GM18505 (cell line): ENCODE data around the gene ITPK1.
"Not testable (repeated sequence)": the region's sequence is repeated elsewhere in the genome, so short reads cannot be mapped to it uniquely, and the experiment has no call there.

Source experiments
- ATAC-seq: cut with Tn5 transposase; IDR thresholded peaks from one replicate; pipeline ENCODE4 v1.9.1; 2021; ENCODE audit not compliant: unreplicated experiment
- POLR2A ChIP-seq: IDR thresholded peaks from 4 replicates; pipeline ENCODE4 v1.6.1; 2011; ENCODE audit warnings: borderline replicate concordance; ENCODE audit not compliant: insufficient read depth, insufficient read length; ENCODE audit errors: extremely low read depth

The ITPK1 gene

DNA sequence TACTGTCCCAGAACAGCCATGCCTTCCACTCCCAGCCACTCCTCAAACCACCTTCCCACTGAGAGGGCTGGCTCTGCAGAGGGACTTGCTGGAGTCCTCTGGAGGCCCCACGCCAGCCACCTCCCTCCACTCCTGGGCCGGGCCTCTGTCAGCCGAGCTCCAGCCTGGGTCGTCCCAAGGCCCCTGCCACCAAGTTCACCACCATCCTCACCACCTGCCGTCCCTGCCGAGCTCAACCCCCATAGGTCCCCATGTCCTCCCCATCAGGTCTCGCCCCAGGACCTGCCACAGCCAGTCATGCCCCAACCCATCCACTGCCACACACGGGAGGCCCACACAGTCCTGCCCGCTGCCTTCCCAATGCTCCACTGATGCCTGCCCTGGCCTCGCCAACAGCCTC, 39.0 kb downstream of the ITPK1 start:
- ATAC-seq, result no peak
- TF ChIP-seq POLR2A, result no peak

DNA sequence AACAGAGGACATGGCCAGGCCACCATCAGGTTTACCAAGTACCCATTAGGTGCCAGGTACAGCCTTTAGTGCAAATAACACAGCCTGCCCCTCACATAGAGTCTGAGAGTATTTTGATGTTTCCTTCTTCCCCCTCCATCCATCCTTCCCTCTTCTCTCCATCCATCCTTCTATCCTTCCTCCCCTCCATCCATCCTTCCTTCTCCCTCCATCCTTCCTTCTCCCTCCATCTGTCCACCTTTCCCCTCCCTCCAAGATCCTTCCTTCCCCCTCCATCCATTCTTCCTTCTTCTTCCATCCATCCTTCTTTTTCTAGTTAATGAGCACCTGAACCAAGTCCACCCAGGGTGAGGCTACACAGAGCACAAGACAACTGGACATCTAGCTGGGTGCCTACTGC, 39.8 kb downstream of the ITPK1 start:
- no peak for ATAC-seq
- no peak for TF ChIP-seq POLR2A

DNA sequence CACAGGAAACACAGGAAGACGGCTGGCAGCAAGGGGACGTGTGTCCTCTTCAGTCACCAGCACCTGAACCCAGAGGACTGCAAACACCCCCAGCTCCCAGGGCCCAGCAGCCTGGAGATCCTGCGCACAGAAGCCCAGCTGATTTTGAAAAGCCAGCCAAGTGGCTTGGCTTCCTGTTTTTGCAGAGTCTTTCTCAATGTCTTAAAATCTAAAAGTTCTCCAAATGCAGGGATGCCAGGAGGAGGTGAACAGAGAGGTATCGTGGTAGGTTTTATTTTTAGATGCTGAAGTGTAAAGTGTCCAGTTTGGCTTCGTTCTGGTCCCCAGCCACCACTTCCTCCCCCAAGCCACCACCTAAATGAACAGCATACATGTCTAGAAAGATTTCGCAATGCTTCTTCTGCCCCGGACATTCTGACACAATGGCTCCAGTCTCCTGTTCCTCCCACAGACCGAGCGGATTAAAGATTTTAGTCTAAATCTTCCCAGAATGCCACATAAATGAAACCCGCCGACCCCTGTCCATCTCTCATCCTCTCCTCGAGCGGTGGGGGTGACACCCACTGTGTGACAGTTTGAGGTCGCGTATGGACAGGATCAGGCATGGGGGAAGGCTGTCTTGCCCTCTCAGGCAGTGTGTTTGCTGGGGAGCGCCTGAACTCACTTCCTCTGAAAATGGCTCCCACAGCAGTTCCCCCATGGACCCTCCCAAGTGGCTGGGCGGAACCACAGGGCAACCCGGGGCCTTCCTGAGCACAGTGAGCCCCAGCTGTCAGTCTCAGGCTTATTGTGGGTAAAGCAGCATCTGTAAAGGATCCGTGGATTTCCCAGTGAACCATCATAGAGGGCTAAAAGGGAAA, 41.6 kb downstream of the ITPK1 start:
- no peak for TF ChIP-seq POLR2A
- ATAC-seq, result no peak

DNA sequence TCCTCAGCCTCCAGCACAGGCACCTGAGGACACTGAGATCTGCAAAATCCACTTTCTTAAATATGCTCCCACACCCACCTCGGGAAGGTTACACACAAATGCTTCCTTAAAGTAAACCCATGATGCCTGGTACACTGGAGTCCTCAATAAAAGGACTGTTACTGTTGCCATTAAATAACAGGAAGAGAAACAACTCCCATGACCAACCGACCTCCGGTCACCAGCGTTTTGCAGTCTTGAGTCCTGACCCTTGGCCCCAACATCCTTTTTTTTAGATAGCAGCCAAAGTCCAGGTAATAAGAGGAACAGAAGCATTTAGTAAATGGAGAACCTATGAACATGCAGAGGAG, 42.4 kb downstream of the ITPK1 start:
- ATAC-seq, result no peak
- TF ChIP-seq POLR2A, result no peak

DNA sequence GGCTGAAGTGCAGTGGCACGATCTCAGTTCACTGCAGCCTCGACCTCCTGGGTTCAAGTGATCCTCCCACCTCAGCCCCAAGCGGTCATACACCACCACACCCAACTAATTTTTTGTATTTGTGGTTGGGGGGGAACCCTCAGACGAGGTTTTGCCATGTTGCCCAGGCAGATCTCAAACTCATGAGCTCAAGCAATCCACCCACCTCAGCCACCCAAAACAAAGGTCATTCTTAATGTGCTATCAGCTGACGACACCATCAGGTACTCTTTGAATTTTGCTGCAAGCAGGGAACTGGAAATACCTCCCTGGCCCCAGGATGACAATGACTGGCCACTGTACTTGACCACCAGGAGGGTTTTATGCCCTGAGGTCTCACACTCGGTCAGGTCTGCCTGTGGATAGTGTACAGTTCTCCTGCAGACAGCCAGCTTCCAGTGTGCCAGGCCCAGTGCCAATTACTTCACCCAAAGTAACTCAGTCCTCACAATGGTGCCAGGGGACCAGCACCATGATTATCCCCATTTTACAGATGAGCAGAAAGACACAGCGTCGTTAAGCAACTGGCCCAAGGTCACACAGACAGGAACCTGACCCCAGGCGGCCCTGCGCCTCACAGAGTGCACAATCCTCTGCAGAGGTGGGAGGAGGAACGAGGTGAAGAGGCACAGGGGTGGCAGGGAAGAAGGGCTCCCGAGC, 42.9 kb downstream of the ITPK1 start:
- TF ChIP-seq POLR2A, result no peak
- no peak for ATAC-seq

DNA sequence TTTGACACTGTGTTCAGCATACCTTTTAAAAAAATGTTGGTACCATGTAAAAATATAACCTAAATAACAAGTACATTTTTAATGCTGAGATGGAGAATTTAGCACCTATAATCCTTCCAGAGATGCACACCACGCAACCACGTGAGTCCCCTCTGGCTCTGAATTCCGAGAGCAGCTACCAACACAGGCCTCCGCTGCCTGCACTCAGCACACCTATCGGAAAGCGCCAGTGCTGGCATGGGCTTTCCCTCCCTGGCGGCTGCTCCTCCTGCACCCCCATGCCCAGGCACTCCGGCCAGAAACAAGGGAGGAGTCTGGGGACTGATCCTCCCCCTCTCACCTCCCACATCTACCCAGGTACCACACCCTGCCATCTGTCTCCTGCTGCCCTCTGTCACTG, 47.0 kb downstream of the ITPK1 start:
- no peak for TF ChIP-seq POLR2A
- ATAC-seq, result no peak

DNA sequence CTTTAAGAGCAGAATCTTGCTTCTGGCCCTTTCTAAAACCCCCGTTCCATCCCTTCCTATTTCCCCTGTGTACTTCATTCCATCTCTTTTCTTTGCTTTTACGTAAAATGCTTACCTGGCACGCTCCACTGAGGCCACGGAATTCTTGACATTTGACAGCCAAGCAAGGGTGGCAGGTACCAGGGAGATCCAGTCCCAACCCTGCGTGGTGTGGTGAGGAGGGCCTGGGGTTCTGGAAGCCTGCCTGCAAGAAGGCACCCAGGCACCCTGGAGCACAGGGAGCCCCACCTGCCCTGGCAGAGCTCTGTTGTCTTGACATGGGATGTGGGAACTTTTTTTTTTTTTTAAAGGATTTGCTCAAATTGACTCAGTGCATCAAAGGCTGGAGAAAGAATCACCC, 48.6 kb downstream of the ITPK1 start:
- no peak for TF ChIP-seq POLR2A

DNA sequence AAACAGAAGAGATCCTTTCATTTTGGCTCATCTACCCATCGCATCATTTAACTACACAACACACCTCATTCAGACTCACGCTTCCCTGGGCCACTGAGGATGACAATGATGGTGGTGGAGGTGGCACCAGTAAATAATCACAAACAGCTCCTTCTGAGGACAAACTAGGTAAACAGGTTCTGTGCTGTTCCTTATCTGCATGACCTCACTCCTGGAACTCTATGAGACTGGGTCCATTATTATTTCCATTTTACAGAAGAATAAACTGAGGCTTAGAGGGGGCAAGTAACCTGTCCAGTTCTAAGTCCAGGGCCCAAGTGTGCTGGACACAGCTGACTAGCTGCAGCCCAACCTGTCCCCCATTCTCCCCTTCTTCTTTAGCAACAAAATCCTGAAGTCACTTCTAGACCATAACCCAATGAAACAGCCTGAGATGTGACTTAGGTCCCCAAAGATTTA, 50.4 kb downstream of the ITPK1 start:
- ATAC-seq, result no peak
- no peak for TF ChIP-seq POLR2A

More for the DNA sequence above, 48.6 kb downstream of the ITPK1 start:
- ATAC-seq, result no peak

DNA sequence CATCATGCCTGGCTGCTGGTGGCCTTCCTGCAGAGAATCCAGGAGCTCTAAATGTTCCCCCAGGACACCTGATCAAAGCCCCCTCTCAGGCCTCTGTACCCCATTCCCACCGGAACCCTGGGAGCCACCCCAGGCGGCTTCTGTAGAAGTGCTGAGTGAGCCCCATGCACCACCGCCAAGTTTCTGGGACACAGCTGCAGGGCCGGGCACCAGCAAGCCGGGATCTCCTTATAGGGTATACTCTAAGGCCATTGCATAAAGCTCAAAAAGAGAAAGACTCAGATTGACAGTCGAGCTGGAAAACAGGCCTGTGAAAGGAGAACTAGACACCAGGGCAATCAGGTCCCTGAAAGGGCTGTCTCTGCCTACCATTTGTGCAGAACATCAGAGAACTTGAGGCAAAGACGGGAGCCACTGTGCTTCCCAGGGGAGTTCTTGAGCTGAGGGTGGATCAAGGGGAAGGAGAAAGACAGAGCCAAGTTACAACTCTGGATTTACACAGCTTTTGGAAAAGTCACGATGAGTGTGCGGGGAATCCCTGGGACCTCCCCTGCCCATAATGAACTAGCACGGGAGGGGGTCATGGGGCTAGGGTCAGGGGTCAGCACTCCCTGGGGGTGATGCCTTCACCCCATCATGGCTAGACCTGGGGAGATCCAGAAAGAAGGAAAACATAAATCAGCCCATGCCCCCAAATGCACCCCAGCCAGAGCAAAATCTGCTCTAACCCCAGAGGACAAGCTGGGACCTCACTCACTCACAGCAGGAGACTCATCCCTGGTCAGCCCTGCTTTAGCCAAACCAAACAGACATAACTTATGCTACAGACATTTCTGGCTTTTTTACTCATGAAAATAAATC, 51.1 kb downstream of the ITPK1 start:
- TF ChIP-seq POLR2A, result no peak
- ATAC-seq, result no peak

DNA sequence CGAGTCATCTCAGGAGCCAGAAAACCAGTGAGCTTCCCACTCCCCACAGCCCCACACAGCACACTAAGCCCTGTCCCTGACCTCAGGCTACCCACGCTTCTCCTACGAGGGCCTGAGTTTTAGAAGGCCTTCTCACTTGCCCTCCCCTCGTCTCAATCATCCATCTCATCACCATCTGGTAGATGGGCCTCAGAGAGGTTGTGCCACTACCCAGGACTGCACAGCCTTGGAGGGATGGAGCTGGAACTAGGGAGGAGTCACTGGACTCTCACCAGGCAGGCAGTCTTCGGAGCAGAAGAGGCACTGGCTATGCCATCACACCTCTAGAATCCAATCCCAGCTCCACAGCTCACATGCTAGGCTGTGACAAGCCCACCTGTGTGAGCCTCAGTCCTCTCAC, 52.3 kb downstream of the ITPK1 start:
- TF ChIP-seq POLR2A, result no peak
- ATAC-seq, result no peak

DNA sequence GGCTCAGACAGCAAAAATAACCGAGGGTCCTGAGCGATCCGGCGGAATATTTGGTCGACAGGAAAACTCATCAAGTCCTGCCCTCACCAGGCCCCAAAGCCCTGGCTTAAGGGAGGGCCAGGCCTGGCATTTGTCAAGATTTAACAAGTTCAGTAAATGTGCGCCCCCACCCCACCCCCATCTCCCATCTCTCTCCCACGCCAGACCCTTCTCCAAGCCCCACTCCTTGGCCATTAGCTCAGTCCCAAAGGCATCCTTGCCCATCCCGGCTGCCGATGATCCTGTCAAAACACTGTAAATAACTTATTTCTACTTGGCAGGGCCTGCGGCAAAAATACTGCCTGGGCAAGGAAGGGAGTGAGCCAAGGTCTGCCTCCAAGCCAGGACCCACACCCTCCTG, 52.8 kb downstream of the ITPK1 start:
- no peak for ATAC-seq
- no peak for TF ChIP-seq POLR2A

DNA sequence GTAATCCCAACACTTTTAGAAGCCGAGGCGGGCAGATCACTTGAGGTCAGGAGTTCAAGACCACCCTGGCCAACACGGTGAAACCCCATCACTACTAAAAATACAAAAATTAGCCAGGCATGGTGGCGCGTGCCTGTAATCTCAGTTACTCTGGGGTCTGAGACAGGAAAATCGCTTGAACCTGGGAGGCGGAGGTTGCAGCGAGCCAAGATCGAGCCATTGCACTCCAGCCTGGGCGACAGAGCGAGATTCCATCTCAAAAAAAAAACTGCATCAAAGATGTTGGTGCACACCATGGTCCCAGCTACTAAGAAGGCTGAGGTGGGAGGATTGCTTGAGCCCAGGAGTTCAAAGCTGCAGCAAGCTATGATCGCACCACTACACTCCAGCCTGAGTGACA, 53.7 kb downstream of the ITPK1 start:
- ATAC-seq, result not testable (repeated sequence)

DNA sequence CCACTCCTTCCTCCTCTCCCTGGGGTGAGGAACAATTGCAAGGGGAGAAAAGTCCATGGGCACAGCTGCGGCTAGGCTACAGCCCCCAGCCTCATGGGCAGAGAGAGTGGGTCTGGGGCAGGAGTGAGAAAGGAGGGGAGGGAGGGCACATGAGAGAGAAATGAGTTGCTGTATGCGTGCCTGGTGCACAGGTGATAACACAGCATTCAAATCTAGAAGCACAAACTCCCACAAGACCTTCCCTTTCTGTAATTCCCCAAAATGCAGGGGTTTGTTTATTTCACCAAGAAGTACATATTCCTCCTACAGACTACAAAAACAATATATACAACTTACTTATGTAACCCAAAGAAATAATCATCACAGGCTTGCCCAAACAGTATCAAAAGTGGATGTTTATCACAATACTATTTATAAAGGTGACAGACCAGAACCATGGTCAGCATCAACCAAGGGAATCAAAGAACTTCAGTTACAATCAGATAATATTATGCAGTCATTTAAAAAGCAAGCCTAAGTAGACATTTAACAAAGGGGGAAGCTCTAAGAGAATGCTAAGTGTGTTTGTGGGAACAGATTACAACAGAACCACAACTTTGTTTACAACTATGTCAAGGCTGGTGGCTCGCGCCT, 54.2 kb downstream of the ITPK1 start:
- ATAC-seq, result no peak
- TF ChIP-seq POLR2A, result no peak
